GM10266 (cell line): ENCODE results near the gene FAM76A.
A peak's percentile ranks its signal among the peaks of the same experiment; 100 is the strongest.

Experiments
- DNase-seq: peaks from one replicate; pipeline ENCODE4 v3.0.0; 2012; ENCODE audit errors: extremely low spot score
- CTCF ChIP-seq: IDR thresholded peaks from 2 replicates; pipeline ENCODE4 v1.5.1; 2012; ENCODE audit warnings: mild to moderate bottlenecking, low read depth; ENCODE audit not compliant: control insufficient read depth, insufficient read depth; ENCODE audit errors: missing control alignments

FAM76A gene

DNA sequence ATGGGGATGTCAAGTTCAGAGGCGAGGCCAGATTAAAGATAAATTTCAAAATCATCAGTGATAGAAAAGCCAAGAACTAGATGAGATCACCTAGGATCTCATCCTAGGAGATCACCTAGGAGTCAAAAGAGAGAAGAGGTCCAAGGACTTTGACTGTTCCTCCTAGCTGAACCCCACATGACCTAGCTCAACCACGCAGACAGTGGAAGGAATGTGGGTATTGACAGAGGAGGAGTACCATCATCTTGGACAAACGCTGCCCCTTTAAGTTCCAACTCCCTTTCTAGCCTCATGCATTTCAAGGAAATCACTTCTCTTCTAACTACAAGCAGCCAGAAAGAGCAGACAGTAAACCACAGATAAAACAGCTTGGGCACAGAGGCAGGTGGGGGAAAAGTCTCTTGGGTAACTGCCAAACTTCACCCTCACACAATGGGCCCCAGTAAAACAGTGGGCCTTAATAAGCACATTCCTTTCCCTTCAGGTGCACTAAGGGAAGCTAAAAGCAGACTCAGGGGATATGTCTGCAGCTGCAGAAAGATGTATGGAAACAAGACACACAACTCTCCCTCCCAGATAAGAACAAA is 12.5 kb upstream of the FAM76A start:
- no peak for TF ChIP-seq CTCF
- DNase-seq = no peak

DNA sequence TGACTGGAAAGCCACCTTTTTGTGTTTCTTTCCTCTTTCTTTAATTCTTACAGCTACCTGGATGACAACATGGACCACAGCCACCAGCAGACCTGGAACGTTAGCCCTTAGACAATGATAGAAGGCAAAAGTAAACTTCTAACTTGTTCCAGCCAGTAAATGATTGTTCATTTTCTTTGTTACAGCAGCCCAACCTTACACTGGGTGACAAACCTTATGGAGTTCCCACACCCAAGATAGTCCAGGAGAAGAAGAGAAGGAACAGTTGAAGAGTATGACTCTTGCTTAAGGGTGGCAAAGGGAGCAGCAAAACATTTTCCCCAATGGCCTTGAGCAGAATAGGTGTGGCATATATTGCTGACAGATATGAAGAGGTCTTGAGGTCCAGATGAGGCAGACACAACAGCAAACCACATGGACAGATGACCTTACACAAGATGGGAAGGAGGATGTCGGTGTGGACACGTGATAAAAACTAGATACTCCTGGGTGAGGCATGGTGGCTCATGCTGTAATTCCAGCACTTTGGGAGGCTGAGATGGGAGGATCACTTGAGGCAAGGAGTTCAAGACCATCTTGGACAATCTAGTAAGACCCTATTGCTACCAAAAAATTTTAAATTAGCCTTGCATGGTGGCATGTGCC is 11.8 kb upstream of the FAM76A start:
- no peak for TF ChIP-seq CTCF
- no peak for DNase-seq

GRCh38 chr1:27716262-27716895 is 9.4 kb upstream of the FAM76A start:
- TF ChIP-seq CTCF = no peak
- no peak for DNase-seq

GRCh38 chr1:27719286-27720251 is 6.2 kb upstream of the FAM76A start:
- no peak for DNase-seq

GRCh38 chr1:27724961-27725373 is 794 bp upstream of the FAM76A start:
- no peak for DNase-seq

More at GRCh38 chr1:27719286-27720251, 6.2 kb upstream of the FAM76A start:
- peak; percentile 7 for TF ChIP-seq CTCF

More at GRCh38 chr1:27724961-27725373, 794 bp upstream of the FAM76A start:
- TF ChIP-seq CTCF = no peak
